HG03469 (cell line): ENCODE results near the gene ACAA2.
"Not testable (repeated sequence)": the region's sequence is repeated elsewhere in the genome, so short reads cannot be mapped to it uniquely, and the experiment has no call there.

Source experiments
- ATAC-seq: cut with Tn5 transposase; IDR thresholded peaks from one replicate; pipeline ENCODE4 v1.9.1; 2021; ENCODE audit warnings: mild to moderate bottlenecking, moderate library complexity, moderate number of reproducible peaks; ENCODE audit not compliant: unreplicated experiment

ACAA2 gene

DNA sequence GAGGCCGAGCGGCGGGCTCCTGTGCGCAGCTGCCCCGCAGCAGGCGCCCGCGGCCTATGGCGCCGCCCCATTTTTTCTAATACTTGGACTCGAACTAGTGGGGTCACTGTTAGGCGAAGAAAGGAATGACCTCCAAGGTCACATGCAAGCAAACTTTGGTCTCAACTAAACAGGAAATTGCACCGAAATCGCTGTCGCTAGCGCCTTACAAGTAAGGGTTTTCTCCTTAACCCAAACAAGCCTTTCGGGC, 339 bp downstream of the ACAA2 start:
- peak; percentile 19 for ATAC-seq

DNA sequence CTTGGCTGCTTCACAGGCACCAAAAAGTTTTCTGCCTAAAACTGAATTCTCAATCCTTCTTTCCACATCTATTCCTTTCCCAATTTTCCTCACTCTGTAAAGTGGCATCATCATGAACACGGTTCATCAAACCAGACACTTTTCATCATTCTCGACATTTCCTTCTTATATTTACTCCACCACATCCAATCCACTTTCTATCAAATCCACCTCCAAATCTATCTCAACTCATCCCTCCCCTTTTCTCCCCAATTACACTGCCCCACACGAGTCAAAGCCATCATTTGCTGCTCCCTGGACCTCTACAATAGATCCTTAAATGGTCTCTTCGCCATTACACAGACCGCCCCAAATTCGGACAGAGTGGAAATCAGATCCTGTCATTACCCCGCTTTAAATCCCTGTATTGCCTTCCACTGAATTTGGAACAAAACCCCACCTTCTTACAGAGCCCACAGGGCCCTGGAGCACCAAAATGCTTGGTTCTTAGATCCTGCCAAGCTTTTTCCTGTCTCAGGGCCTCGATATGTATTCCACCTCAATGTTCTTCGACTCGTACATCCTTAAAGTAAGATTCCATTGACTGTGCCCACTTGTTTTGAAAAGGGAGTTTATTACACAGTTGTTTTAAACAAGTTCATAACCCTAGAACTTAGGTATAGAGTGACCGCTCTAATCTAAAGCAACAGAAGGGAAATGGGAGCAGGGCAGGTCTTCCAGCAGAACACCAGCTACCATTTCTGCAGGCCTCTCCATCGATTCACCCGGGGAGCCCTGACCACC, 856 bp downstream of the ACAA2 start:
- no peak for ATAC-seq

- ATAC-seq, result no peak
These were observed 2.0 kb downstream of the ACAA2 start for GRCh38 chr18:49811151-49811938.

DNA sequence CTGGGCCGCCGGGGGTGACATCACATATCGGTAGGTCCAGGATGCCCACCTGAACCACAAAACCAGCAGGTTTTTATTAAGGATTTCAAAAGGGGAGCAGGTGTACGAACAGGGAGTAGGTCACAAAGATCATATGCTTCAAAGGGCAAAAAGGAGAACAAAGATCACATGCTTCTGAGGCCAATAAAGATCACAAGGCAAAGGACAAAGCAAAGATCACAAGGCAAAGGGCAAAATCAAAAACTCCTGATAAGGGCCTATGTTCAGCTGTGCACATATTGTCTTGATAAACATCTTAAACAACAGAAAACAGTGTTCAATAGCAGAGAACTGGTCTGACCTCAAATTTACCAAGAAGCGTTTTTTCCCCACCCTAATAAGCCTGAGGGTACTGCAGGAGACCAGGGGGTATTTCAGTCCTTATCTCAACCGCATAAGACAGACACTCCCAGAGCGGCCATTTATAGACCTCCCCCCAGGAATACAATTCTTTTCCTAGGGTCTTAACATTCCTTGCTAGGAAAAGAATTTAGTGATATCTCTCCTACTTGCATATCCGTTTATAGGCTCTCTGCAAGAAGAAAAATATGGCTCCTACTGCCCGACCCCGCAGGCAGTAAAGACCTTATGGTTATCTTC, 4.7 kb downstream of the ACAA2 start:
- not testable (repeated sequence) for ATAC-seq

DNA sequence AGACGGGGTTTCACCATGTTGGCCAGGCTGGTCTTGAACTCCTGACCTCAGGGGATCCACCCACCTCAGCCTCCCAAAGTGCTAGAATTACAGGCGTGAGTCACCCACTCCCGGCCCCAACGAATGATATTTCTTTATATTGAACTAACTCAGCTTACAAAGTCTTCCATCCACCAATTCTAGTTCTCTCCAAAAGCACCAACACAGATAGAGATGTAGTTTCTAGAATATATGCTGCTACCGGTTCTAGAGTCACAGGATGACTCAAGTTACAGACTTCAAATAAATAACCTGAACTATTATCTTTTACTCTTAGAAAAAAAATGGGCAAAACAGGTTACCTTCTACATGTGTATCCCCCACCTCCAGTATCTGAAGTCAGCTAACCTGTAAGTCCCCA, 9.2 kb downstream of the ACAA2 start:
- ATAC-seq, result no peak

GRCh38 chr18:49802623-49803022, 10.7 kb downstream of the ACAA2 start:
- ATAC-seq, result no peak

- not testable (repeated sequence) for ATAC-seq
These were observed 12.8 kb downstream of the ACAA2 start for GRCh38 chr18:49800491-49800890.

DNA sequence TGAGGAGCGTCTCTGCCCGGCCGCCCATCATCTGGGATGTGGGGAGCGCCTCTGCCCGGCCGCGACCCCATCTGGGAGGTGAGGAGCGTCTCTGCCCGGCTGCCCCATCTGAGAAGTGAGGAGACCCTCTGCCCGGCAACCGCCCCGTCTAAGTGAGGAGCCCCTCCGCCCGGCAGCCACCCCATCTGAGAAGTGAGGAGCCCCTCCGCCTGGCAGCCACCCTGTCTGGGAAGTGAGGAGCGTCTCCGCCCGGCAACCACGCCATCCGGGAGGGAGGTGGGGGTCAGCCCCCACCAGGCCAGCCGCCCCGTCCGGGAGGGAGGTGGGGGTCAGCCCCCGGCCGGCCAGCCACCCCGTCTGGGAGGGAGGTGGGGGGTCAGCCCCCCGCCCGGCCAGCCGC, 13.5 kb downstream of the ACAA2 start:
- ATAC-seq, result not testable (repeated sequence)

DNA sequence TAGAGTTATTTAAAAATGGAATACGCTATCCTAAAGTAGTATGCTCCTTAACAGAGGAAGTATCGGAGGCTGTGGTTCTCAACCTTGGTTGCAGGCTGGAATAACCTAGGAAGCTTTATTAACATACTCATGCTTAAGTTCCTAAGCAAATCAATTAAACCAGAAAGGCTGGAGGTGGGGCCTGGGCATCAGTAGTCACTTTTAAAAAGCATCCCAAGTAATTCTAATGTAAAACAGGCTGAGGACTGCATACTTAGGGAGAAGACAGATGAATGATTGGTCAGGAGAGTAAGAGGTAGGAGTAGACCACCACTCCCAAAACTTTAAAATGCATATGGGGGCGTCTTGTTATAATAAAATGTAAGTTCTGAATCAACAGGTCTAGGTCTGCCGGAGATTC, 15.3 kb downstream of the ACAA2 start:
- no peak for ATAC-seq

DNA sequence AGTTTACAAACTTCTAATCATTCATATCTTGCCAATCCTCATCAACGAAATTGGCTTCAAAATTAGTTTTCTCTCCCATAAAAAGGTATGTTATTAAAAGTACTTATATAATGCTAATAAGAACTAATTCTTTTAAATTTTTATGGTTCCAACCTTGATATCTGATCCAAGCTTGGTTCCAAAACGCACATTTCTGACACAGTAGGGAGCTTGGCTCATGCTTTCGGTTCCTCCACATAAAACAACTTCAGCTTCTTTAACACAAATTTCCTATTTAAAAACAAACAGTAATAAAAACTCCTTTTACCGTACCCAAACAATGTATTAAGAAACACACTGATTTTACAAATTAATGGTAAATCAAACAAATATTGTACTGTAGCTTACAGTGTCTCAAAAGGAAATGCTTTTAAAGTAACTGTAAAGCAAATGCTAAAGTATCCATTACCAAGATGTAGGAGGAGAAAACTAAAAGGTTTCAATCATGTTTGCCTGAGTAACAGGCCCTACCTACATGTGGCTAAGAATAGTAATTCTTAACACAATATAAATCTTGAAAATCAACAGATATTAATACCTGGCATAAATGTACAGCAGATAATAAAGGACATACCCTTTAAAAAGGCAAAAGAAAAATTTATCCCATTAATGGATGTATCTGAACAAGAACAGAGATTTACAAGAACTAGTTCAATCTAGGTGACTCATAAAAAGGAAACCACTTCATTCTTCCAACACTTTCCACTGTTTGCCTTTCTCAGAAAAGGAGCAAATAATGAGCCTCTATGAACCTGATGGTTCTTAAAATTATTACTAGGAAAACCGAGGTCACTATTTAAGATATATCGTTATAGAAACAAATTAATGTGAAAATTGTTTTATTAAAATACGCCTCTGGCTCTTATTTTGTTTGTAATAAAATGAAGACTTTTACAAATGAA, 17.5 kb downstream of the ACAA2 start:
- no peak for ATAC-seq

DNA sequence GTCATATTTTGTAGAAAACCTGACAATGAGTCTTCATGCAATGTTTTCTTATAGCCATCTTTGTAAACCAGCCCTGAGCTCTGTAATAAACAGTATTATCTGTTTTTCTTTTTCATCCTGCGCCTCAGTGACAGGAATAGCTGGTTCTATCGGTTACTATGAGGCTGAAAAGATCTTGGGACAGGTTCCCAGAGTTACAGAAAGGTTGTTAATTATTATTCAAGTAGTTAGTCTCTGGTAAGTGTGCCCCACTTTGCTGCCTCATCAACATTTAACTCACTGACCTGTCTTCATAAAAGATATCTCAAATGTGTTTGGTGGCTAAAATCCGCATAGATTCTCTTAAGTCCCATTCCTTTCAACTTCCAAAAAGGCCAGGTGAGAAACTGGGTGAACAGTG, 18.6 kb downstream of the ACAA2 start:
- ATAC-seq, result no peak

DNA sequence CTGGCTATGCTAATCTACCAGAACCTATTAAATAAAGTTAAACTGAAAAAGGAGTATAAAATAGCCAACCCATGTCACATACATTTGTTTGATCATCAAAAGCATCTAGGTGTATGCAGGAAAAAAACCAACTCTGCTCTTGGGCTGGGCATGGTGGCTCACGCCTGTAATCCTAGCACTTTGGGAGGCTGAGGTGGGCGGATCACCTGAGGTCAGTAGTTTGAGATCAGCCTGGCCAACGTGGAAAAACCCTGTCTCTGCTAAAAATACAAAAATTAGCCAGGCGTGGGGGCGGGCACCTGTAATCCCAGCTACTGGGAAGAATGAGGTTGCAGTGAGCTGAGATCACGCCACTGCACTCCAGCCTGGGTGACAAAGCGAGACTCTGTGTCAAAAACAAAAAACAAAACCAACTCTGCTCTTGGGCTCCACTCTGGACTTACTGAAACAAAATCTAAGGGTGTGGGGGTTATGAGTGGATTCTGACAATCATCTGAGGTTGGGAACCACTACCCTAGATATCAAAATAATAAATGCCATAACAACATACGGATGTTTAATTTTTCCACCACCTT, 23.7 kb downstream of the ACAA2 start:
- not testable (repeated sequence) for ATAC-seq

- ATAC-seq, result no peak
These were observed 24.9 kb downstream of the ACAA2 start for GRCh38 chr18:49788327-49788898.

- no peak for ATAC-seq
These were observed 27.2 kb downstream of the ACAA2 start for GRCh38 chr18:49786019-49786720.

- no peak for ATAC-seq
These were observed 28.7 kb downstream of the ACAA2 start for GRCh38 chr18:49784427-49785185.

GRCh38 chr18:49783631-49784030, 29.7 kb downstream of the ACAA2 start:
- ATAC-seq, result not testable (repeated sequence)

GRCh38 chr18:49778826-49779465, 34.4 kb downstream of the ACAA2 start:
- ATAC-seq, result no peak

GRCh38 chr18:49769047-49769728, 44.1 kb downstream of the ACAA2 start:
- no peak for ATAC-seq
